ENCODE results near the gene KDM4B. TPM values are rescaled to one million over a fixed set of nuclear protein-coding genes. Genes with fewer than 3 reads are reported as not detected.

Gene KDM4B
- total and polyA plus RNA-seq, 2 donors (not counting 1 experiment from before 2014, with no cell fraction given) = 75.5 to 205 TPM

- peaks cover under 1 to 10% of the 10 kb centered on the region in 2 experiments for H3K36me3 ChIP-seq (replicated peaks in 1 of 2; ENCODE audit: control extremely low read depth in 1 of 2, control insufficient read depth in 1 of 2, extremely low read depth in 1 of 2, insufficient read depth in 2 of 2, low read length in 1 of 2)
- CTCF ChIA-PET = no interaction called here
- H3K4me2 ChIP-seq (replicated peaks; ENCODE audit: low read depth, low read length, poor library complexity, severe bottlenecking) = no peak overlapping the region
- H3K9me3 Mint-ChIP-seq (ENCODE audit: insufficient read depth) = peaks cover 3% of the 10 kb centered on the region
- H3K9ac ChIP-seq (ENCODE audit: low read length) = no peak overlapping the region
- peaks cover 5% of the 10 kb centered on the region for H3K4me1 Mint-ChIP-seq
- TF ChIP-seq CTCF (IDR thresholded peaks at IDR 0.05) = no peak
- TF ChIP-seq EZH2 (IDR thresholded peaks at IDR 0.05; ENCODE audit: borderline replicate concordance, insufficient read depth, low read depth, low read length, poor library complexity, severe bottlenecking) = no peak
- no peaks in the 10 kb centered on the region for H3K27me3 ChIP-seq (replicated peaks in 1 of 4; ENCODE audit: control extremely low read depth in 1 of 4, control insufficient read depth in 3 of 4, insufficient read depth in 4 of 4, low read length in 3 of 4)
- H3K79me2 ChIP-seq (ENCODE audit: control insufficient read depth, insufficient read depth, low read length) = peaks cover 13% of the 10 kb centered on the region
- H3K27ac ChIP-seq (ENCODE audit: low read length in 2 of 2) = no peak overlapping the region
- H4K20me1 ChIP-seq (ENCODE audit: control insufficient read depth, insufficient read depth, low read length, poor library complexity, severe bottlenecking) = peaks cover 21% of the 10 kb centered on the region
- peak overlapping the region; percentile 32 for H3K27ac Mint-ChIP-seq
- no peaks in the 10 kb centered on the region for H3K27me3 Mint-ChIP-seq
- POLR2A ChIA-PET = no interaction called here
- intact Hi-C loops (cut with micrococcal nuclease) = no loop called here
- H2AFZ ChIP-seq (ENCODE audit: insufficient read depth, low read depth, low read length, poor library complexity, severe bottlenecking) = no peak overlapping the region
- no peak overlapping the region for H3K4me3 Mint-ChIP-seq
- no peak for ATAC-seq (ENCODE audit: low read depth)
- no peaks in the 10 kb centered on the region for H3K4me1 ChIP-seq (ENCODE audit: control insufficient read depth in 2 of 2, insufficient read depth in 2 of 2, low read length in 2 of 2)
- no peak for DNase-seq
- 97% methylated on average over 26 of the region's 26 CpGs for WGBS (ENCODE audit: insufficient coverage)
- H3K4me3 ChIP-seq (ENCODE audit: control extremely low read depth in 1 of 5, extremely low read depth in 1 of 5, insufficient read depth in 1 of 5, low read depth in 2 of 5, low read length in 4 of 5) = no peak overlapping the region
- peaks cover 0 to 24% (median 11%) of the 10 kb centered on the region in 3 donors for H3K9me3 ChIP-seq (ENCODE audit: control extremely low read depth in 1 of 3, control insufficient read depth in 2 of 3, insufficient read depth in 1 of 3, low read length in 2 of 3)
These were observed 125.2 kb downstream of the KDM4B start for GRCh38 chr19:5093948-5094718.

DNA sequence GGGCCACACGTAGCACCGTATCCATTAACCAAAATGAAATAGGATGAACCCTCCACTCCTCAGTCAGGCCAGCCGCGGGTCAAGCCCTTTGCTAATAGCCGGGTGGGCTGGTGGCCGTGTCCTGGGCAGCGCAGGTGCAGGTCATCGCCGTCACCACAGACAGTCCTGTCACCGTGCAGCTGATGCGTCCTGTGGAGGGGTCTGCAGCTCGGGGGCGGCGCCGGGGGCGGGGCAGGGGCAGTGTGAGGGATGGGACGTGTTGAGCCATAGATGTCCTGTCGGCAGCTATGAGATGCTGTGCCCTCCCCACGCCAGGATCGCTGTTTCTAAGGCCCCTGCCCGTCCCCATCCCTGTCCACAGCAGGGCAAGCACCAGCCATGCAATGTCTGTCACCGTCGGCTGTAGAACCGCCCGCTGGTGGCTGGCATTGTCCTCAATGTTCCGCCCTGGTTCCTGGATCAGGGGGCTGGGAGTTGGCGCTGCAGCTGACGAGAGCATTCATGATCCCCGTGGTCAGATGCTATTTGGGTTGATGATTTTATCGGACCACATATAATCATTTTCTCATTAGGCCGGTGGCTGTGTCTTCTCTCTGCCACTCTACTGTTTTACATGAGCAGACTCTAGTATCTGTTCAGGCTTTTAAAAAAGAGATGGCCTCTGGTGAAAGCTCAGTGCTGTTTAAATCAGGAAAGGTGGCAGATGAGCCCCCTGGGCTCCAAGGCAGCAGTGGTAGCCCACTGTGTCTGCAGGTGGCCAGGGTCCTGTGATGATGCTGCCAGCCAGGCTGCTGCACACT, 126.1 kb downstream of the KDM4B start:
- H3K9ac ChIP-seq (ENCODE audit: low read length) = no peak overlapping the region

More for the DNA sequence above, 126.1 kb downstream of the KDM4B start:
- peaks cover 21% of the 10 kb centered on the region for H4K20me1 ChIP-seq (ENCODE audit: control insufficient read depth, insufficient read depth, low read length, poor library complexity, severe bottlenecking)
- no peak overlapping the region for H3K4me3 Mint-ChIP-seq
- 99% methylated on average over 27 of the region's 31 CpGs for WGBS (ENCODE audit: insufficient coverage)
- no peak for DNase-seq
- ChIA-PET CTCF (no interaction called here), POLR2A (no interaction called here)
- TF ChIP-seq CTCF (IDR thresholded peaks at IDR 0.05) (no peak), EZH2 (IDR thresholded peaks at IDR 0.05; ENCODE audit: borderline replicate concordance, insufficient read depth, low read depth, low read length, poor library complexity, severe bottlenecking) (no peak)
- ATAC-seq (ENCODE audit: low read depth) = no peak
- no peak overlapping the region for H3K27ac ChIP-seq (ENCODE audit: low read length in 2 of 2)
- H2AFZ ChIP-seq (ENCODE audit: insufficient read depth, low read depth, low read length, poor library complexity, severe bottlenecking) = no peak overlapping the region
- peaks cover 16% of the 10 kb centered on the region for H3K79me2 ChIP-seq (ENCODE audit: control insufficient read depth, insufficient read depth, low read length)
- peaks cover 3% of the 10 kb centered on the region for H3K9me3 Mint-ChIP-seq (ENCODE audit: insufficient read depth)
- no peak overlapping the region for H3K4me3 ChIP-seq (ENCODE audit: control extremely low read depth in 1 of 5, extremely low read depth in 1 of 5, insufficient read depth in 1 of 5, low read depth in 2 of 5, low read length in 4 of 5)
- peaks cover under 1 to 11% of the 10 kb centered on the region in 2 experiments for H3K36me3 ChIP-seq (replicated peaks in 1 of 2; ENCODE audit: control extremely low read depth in 1 of 2, control insufficient read depth in 1 of 2, extremely low read depth in 1 of 2, insufficient read depth in 2 of 2, low read length in 1 of 2)
- intact Hi-C loops (cut with micrococcal nuclease) = no loop called here
- no peaks in the 10 kb centered on the region for H3K4me1 ChIP-seq (ENCODE audit: control insufficient read depth in 2 of 2, insufficient read depth in 2 of 2, low read length in 2 of 2)
- H3K27ac Mint-ChIP-seq = no peak overlapping the region
- peaks cover 5% of the 10 kb centered on the region for H3K4me1 Mint-ChIP-seq
- peaks cover 0 to 32% (median 19%) of the 10 kb centered on the region in 3 donors for H3K9me3 ChIP-seq (ENCODE audit: control extremely low read depth in 1 of 3, control insufficient read depth in 2 of 3, insufficient read depth in 1 of 3, low read length in 2 of 3)
- H3K27me3 ChIP-seq (replicated peaks in 1 of 4; ENCODE audit: control extremely low read depth in 1 of 4, control insufficient read depth in 3 of 4, insufficient read depth in 4 of 4, low read length in 3 of 4) = no peaks in the 10 kb centered on the region
- no peaks in the 10 kb centered on the region for H3K27me3 Mint-ChIP-seq
- no peak overlapping the region for H3K4me2 ChIP-seq (replicated peaks; ENCODE audit: low read depth, low read length, poor library complexity, severe bottlenecking)

Measured in B cell (primary cell).